PC-3 (cell line): ENCODE results near the gene GRIN2A. TPM values are rescaled to one million over a fixed set of nuclear protein-coding genes. Genes with fewer than 3 reads are reported as not detected.

Source experiments
- ATAC-seq: fragments of 200-7000 bp; cut with Tn5 transposase; 2 replicates; pipeline ENCODE4 v1.9.1; 2020; ENCODE audit warnings: mild to moderate bottlenecking, moderate library complexity
- BruUV-seq: library from RNA; stranded (reverse); fragments of 400-500 nt; replicated peaks from 2 replicates; lab custom pipeline; 2021; lab: Mats Ljungman, UMichigan
- CTCF ChIA-PET: fragments of 300-600 bp; sonication (Branson Sonifier 250); formaldehyde crosslinking; loops from one replicate; lab custom pipeline; 2022; ENCODE audit warnings: antibody characterized with exemption; lab: Charles Lee
- POLR2A ChIA-PET: fragments of 300-600 bp; sonication (Branson Sonifier 250); formaldehyde crosslinking; loops from one replicate; lab custom pipeline; 2022; ENCODE audit warnings: antibody characterized with exemption; ENCODE audit not compliant: unreplicated experiment; lab: Charles Lee
- DNase-seq: peaks from one replicate; pipeline ENCODE4 v3.0.0-alpha.2; 2015
- H2AFZ ChIP-seq: fragments of 300-600 bp; sonication (generic); 2 replicates; pipeline ENCODE4 v1.6.0; 2016; ENCODE audit warnings: antibody characterized with exemption, low read length
- H3F3A ChIP-seq: fragments of 300-600 bp; sonication (generic); one replicate; pipeline ENCODE4 v1.6.0; 2017; ENCODE audit warnings: antibody characterized with exemption, low read length, control low read depth, mild to moderate bottlenecking; ENCODE audit not compliant: unreplicated experiment
- H3K27ac ChIP-seq: fragments of 300-600 bp; sonication (generic); 2 replicates; pipeline ENCODE4 v1.5.1; 2016; ENCODE audit warnings: mild to moderate bottlenecking, low read length
- H3K27me3 ChIP-seq: fragments of 300-600 bp; sonication (generic); 2 replicates; pipeline ENCODE4 v1.6.1; 2016; ENCODE audit warnings: low read length, mixed read lengths
- H3K36me3 ChIP-seq: fragments of 300-600 bp; sonication (generic); 2 replicates; pipeline ENCODE4 v1.6.1; 2016; ENCODE audit warnings: low read depth, mixed run types, low read length, mixed read lengths
- H3K4me1 ChIP-seq: fragments of 300-600 bp; sonication (generic); 2 replicates; pipeline ENCODE4 v1.5.1; 2016; ENCODE audit warnings: low read length; ENCODE audit not compliant: insufficient read depth
- H3K4me2 ChIP-seq: fragments of 300-600 bp; sonication (generic); 2 replicates; pipeline ENCODE4 v1.6.0; 2016; ENCODE audit warnings: low read length
- H3K4me3 ChIP-seq: fragments of 300-600 bp; sonication (generic); 2 replicates; pipeline ENCODE4 v1.5.1; 2016; ENCODE audit warnings: mild to moderate bottlenecking, low read length, mixed read lengths
- H3K79me2 ChIP-seq: fragments of 300-600 bp; sonication (generic); 2 replicates; pipeline ENCODE4 v1.6.1; 2017; ENCODE audit warnings: low read length, mixed read lengths
- H3K9ac ChIP-seq: fragments of 300-600 bp; sonication (generic); 2 replicates; pipeline ENCODE4 v1.6.0; 2016; ENCODE audit warnings: mild to moderate bottlenecking, low read length
- H3K9me2 ChIP-seq: fragments of 300-600 bp; sonication (generic); replicated peaks from 2 replicates; pipeline ENCODE4 v1.6.1; 2016; ENCODE audit warnings: mixed run types, low read length, mixed read lengths
- H3K9me3 ChIP-seq: fragments of 300-600 bp; sonication (generic); 2 replicates; pipeline ENCODE4 v1.6.1; 2016; ENCODE audit warnings: low read length, mixed read lengths
- H4K20me1 ChIP-seq: fragments of 300-600 bp; sonication (generic); 2 replicates; pipeline ENCODE4 v1.6.1; 2016; ENCODE audit warnings: low read length, mixed read lengths
- CTCF ChIP-seq: fragments of 300-600 bp; sonication (generic); conservative IDR thresholded peaks from 2 replicates; pipeline ENCODE4 v1.5.1; 2017; ENCODE audit warnings: antibody characterized with exemption, low read depth, mild to moderate bottlenecking, low read length
- EZH2 ChIP-seq: fragments of 300-600 bp; sonication (generic); IDR thresholded peaks from one replicate; pipeline ENCODE4 v1.6.1; 2017; ENCODE audit warnings: antibody characterized with exemption, mild to moderate bottlenecking, low read length; ENCODE audit not compliant: unreplicated experiment
- EZH2phosphoT487 ChIP-seq: fragments of 300-600 bp; sonication (generic); IDR thresholded peaks from 2 replicates; pipeline ENCODE4 v1.6.1; 2018; ENCODE audit warnings: mild to moderate bottlenecking, antibody characterized with exemption, low read length, borderline replicate concordance
- intact Hi-C: fragments of 100-400 bp; cut with micrococcal nuclease; formaldehyde crosslinking; loops from 2 replicates; pipeline ENCODE4 v1.9.0; 2023
- total RNA-seq: library from RNA; depleted of rRNA; stranded (reverse); fragments of >200 nt; gene quantifications from 2 replicates; pipeline ENCODE4 v1.2.3, GENCODE V29; 2014

GRIN2A gene
- total RNA-seq, 1 experiment from 2014 or later: 0.04 TPM

- no peaks in the 10 kb centered on the region for H3K27me3 ChIP-seq
- no peak overlapping the region for H3K4me2 ChIP-seq
- intact Hi-C loops: no loop called here
- H3K9me3 ChIP-seq: no peaks in the 10 kb centered on the region
- ATAC-seq (no peak), DNase-seq (no peak)
- CTCF ChIA-PET: no interaction called here
- POLR2A ChIA-PET: no interaction called here
- no peak overlapping the region for H2AFZ ChIP-seq
- no TSS peak for BruUV-seq
- no peaks in the 10 kb centered on the region for H3K79me2 ChIP-seq
- no peak overlapping the region for H3K27ac ChIP-seq
- no peak overlapping the region for H3K4me3 ChIP-seq
- H3K36me3 ChIP-seq: no peaks in the 10 kb centered on the region
- no peak for TF ChIP-seq EZH2
- TF ChIP-seq EZH2phosphoT487: no peak
- TF ChIP-seq CTCF: no peak
- no peaks in the 10 kb centered on the region for H3F3A ChIP-seq
- H4K20me1 ChIP-seq: no peaks in the 10 kb centered on the region
- H3K9ac ChIP-seq: no peak overlapping the region
- H3K4me1 ChIP-seq: no peaks in the 10 kb centered on the region
- no peaks in the 10 kb centered on the region for H3K9me2 ChIP-seq
These were observed 28.2 kb downstream of the GRIN2A start for GRCh38 chr16:10153985-10154384.

GRCh38 chr16:10151718-10152117, 30.5 kb downstream of the GRIN2A start:
- CTCF ChIA-PET: no interaction called here

More at GRCh38 chr16:10151718-10152117, 30.5 kb downstream of the GRIN2A start:
- no peak for ATAC-seq
- H3K4me1 ChIP-seq: no peaks in the 10 kb centered on the region
- no peaks in the 10 kb centered on the region for H3K36me3 ChIP-seq
- TF ChIP-seq EZH2phosphoT487: no peak
- TF ChIP-seq CTCF: no peak
- no peak for TF ChIP-seq EZH2
- no peak for DNase-seq
- no peaks in the 10 kb centered on the region for H3K79me2 ChIP-seq
- intact Hi-C loops: no loop called here
- no peaks in the 10 kb centered on the region for H3K9me3 ChIP-seq
- no peaks in the 10 kb centered on the region for H3K9me2 ChIP-seq
- no TSS peak for BruUV-seq
- no peak overlapping the region for H3K4me2 ChIP-seq
- no peak overlapping the region for H3K4me3 ChIP-seq
- POLR2A ChIA-PET: no interaction called here
- no peak overlapping the region for H3K9ac ChIP-seq
- H3F3A ChIP-seq: no peaks in the 10 kb centered on the region
- no peaks in the 10 kb centered on the region for H4K20me1 ChIP-seq
- H3K27ac ChIP-seq: no peak overlapping the region
- H2AFZ ChIP-seq: no peak overlapping the region
- peaks cover 4% of the 10 kb centered on the region; the same call in 1 of the 2 replicates for H3K27me3 ChIP-seq
